HG02973 (cell line): Measurements from ENCODE around the gene APBA2.

ENCODE experiments used
- ATAC-seq: cut with Tn5 transposase; IDR thresholded peaks from one replicate; pipeline ENCODE4 v1.9.1; 2021; ENCODE audit warnings: moderate library complexity; ENCODE audit not compliant: unreplicated experiment

Gene APBA2

DNA sequence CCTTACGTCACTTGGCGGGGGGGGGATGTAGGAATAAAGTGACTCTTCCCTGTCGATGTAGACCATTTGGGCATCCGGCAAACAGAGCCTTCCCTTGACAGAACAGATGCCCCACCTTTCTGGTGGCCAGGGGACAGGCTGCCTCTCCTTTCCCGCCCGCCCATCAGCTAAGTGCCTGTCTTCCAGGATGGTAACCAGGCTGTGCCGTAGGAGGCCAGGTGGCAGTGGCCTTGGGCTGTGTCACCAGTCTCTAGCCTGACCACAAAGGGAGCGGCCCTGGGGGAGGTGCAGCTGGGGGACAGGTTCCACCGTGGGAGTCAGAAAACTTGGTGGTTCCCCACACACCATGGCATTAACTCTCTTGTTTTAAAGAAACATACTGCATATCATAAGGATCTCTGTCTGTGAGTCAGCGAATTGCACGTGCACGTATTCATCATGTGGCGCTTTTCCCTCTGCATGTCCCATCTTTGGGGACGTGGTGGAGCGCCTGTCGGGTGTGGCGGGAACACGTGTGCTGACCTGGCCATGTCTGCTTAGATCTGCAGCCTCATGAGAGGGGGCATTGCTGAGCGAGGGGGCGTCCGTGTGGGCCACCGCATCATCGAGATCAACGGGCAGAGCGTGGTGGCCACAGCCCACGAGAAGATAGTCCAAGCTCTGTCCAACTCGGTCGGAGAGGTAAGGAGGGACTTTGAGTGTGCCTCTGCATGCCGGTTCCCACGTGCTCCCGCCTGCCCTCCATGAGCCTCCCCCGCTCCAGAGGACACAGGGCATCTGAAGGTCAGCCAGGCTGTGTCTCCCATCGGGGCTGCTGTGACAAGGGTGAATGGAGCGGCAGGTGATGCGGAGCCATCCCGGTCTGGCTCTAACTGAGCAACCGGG lies 227.8 kb downstream of the APBA2 start:
- no peak for ATAC-seq

DNA sequence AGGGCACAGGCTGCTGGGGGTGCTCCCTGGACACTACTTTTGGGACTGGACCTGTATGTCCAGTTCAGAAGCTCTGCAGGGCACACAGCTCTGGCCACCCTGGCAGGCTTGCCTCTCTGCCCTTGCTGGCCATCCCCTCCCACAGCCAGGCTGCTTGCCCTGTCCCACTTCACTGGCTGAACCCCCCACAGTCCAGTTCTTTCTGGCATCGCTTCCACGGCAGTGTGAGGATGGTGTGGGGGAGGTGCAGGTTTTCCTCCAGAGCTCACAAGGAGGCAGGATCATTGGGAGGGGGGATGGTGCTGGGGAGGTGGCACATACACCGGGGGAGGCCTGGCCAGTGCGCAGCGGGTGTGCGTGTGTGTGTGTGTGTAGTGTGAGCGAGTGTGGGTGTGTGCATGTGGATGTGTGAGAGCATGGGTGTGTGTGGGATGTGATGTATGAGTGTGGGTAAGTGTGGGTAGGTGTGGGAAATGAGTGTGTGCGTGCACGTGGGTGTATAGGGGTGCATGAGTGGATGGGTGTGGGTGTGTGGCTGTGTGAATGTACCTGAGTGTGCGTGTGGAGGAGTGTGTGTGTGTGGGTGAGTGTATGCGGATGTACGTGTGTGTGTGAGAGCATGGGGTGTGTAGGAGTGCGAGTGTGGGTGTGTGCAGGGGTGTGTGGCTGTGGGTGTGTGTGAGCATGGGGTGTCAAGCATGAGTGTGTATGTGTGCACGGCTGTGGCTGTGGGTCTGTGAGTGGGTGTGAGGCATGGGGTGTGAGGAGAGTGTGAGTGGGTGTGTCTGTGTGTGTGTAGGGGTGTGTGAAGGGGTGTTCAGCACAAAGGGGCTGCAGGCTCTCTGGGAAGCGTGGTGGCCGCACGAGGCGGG lies 228.7 kb downstream of the APBA2 start:
- ATAC-seq, result no peak

DNA sequence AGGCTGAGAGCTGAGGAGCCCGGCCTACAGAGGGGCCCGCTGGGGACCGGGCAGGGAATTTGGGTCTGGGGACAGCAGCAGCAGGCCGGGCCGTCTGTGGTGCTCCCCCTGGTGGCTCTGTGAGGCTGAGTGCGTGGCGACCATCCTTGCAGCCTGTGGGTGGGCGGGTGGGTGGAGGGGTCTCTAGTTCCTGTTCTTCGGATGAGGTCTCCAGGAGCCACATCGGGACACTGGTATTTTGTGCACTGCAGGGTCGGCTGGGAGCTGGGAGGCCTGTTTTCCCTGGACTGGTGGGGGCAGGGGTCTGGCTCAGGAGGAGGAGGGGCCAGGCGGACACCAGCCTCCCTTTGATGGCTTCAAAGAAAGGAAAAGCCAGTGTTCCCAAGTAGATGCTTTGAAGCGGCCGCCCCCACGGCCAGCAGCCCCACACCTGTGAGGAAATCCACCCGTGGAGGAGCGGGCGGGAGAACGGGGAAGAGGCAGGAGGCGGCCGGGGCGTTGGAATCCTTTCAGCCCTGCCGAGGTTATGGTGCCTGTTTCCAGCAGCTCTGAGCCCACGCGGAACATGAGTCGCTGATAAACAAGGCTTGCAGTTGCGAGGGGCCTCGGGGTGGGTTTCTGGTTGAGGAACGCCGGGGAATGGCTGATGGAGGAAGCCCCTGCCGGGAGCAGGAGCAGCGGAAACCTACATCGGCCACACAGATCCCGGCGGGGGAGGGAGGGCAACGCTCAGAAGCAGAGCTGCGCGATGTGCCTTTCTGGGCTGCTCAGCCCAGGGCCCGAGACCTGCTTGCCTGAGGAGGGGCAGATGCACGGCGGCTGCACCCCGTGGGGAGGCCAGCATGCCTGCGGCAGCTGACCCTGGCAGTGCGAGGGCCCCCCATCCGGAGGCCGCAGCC lies 229.6 kb downstream of the APBA2 start:
- no peak for ATAC-seq

DNA sequence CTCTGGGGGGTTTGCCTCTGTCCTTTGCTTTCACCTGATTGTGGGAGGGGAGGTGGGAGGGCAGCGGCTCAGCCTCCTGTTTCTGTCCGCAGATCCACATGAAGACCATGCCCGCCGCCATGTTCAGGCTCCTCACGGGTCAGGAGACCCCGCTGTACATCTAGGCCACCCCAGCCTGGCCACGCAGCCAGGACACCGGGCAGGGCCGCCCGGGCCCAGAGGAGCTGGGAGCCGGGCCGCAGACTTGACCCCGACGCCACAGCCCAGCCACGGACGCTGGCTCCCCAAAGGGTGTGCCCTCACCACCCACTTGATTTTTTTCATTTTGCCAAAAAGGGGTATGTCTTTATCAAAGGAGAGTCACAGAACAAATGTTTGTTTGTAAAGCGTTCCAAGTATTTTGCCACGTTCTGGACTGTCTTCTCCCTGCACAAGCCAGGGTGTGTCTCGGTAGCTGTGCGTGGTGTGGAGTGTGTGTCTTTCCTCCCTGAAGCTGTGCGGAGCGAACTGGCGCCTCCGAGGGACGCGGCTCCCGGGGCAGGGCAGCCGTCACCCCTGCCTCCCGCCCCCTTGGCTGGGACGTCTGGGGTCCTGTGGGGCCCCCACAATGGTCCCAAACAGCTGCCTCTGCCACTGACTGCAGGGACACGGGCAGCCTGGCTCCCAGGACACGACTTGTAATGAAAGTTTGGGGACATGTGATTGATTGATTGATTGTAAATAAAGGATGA lies 231.4 kb downstream of the APBA2 start:
- no peak for ATAC-seq

DNA sequence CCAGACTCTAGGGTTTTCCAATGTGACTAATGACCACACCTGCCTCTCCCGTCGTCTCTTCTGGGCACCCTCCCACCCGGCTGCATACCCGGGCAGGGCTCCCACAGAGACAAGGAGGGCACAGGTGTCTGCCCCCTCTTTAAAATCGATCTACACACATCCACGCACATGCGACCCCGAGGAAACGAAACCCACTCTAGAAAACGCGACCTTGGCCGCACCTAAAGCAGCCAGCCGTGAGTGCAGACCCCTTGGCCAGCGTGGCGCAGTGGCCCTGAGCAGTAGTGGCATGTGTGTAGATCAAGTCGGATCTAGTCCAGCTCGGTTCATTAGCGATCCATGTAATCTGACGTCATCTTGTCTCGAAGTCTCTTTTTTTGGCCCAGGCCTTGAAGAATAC lies 232.0 kb downstream of the APBA2 start:
- ATAC-seq, result no peak

DNA sequence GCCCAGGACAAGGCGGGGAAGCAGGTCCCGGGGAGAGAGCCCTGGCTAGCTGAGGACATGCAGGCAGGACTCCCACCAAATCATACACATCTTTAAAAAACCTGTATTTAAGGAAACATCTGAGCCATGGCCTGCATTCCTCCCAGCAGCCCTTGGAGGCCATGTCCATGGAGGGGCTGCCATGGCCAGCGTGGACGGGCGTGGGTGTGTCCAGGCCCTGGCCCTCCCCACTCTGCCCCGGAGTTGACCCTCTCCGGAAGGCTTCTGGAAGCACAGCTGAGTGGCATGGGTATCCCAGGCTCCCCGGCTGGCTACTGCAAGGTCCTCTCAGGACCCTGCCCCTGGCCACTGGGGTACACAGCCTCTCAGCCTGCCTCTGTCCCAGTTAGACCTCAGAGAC lies 234.1 kb downstream of the APBA2 start:
- ATAC-seq, result no peak

DNA sequence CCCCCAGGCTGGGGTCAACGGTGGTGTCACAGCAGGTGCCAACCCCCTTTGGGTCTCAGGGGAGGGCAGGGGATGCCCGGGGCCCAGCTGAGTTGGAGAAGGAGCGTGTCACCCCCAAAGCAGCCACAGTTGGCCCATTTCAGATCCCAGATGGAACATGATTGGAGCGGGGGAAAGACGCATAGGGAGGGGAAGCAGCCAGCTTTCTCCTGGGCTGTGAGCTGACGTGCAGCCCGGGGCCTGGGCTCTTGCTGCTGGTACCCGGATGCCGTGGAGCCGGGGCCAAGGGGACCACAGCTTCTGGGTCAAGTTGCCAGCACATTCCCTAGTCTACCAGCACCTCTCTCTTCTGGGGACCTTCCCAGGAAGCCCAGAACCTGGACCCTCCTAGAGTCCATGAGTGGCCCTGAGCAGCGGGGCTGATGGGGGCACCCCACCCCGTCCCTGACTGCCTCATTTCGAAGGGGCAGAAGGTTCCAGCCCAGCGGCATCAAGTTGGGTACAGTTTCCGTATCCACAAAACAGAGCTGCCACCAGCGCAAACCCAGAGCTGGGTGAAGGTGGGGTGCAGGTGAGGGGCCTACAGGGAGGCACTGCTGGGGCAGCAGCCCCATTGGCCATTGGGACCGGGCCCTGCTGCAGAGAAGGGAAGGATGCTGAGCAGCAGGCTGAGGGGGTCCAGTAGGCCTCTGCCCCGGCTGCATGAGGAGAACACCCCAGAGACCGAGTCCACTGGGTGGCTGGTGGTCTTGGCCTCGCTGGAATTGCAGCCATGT lies 235.0 kb downstream of the APBA2 start:
- no peak for ATAC-seq

DNA sequence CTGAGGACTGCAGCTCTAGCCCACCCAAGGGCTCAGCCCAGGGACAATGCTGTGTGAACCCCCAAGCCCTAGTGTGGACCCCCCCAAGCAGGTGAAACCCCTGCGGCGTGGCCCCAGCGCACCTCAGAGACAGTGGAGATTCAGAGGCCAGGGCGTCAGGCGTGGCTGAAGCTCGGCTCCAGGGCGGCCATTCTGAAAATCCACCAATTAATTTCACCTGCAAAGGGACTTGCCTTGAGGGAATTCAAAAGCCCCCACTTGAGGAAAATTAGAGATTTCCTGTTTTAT lies 235.5 kb downstream of the APBA2 start:
- no peak for ATAC-seq

DNA sequence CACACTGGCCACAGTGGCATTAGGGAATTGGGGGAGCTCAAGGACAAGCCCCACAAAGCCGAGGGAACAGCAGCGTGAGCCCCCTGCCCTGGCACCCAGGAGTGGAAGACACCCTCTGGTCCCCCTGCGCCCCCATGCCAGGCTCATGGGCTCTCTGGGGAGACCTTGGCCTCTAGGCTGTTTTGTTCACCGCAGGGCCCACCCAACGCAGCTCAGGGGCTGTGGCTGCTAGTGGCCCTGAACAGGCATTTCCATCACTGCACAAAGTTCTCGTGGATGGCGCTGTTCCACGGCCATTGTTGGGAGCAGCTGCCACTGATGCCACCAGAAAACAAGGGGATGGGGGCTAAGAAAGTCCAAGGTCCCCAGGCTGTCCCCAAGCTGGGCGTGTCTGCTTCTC lies 236.1 kb downstream of the APBA2 start:
- ATAC-seq, result no peak

DNA sequence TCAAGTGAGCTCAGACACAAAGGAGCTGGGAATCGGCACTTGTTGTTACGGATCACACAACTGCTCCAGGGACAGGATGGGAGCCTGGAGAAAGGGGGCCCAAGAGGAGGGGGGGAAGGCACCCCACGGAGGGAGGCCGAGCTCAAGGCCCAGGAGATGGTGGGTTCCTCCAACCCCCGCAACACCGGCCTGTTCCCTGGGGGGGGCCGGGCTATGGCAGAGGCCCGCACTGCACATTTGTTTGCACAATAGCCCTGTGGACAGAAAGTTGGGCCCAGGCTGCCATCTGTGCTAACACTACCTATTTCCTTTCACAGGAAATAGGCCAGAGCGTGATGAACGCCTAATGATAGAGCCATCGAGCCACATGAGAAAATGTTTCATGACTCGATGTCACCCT lies 236.7 kb downstream of the APBA2 start:
- no peak for ATAC-seq

DNA sequence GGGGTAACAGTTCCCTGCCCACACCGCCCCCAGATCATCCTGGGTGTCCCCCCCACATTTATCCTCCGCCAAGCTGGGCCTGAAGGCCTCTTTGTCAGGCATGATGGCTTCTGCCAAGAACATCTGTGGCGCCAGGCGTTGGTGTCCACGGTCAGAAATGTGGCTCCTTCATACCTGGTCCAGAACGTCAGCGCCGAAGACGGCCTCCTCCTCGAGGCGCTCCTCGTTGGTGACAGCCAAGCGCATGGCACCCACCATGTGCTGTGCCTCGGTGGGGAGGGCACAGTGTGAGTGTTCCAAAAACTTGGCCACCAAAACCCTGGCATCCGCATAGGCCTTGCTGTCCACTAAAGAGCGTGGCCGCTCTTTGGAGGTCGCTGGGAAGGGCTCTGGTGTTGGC lies 237.4 kb downstream of the APBA2 start:
- no peak for ATAC-seq

DNA sequence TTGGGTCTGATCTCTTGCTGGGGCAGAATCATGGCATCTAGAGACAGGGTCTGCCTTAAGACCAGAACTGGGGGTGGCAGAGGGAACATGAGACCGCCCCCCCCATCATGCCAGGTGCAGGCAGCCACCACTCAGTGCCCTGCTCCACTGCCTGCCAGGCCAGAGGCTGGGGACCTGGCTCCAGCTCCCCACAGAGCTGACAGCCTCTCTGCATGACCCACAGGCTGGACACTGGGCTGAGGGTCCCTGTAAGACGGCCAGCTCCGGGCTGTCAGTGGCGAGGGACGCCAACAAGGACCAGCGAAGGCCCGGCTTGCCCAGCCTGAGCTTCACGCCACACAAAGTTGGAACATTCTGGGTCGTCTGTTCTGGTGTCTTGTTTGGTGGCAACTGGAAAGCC lies 238.2 kb downstream of the APBA2 start:
- no peak for ATAC-seq

DNA sequence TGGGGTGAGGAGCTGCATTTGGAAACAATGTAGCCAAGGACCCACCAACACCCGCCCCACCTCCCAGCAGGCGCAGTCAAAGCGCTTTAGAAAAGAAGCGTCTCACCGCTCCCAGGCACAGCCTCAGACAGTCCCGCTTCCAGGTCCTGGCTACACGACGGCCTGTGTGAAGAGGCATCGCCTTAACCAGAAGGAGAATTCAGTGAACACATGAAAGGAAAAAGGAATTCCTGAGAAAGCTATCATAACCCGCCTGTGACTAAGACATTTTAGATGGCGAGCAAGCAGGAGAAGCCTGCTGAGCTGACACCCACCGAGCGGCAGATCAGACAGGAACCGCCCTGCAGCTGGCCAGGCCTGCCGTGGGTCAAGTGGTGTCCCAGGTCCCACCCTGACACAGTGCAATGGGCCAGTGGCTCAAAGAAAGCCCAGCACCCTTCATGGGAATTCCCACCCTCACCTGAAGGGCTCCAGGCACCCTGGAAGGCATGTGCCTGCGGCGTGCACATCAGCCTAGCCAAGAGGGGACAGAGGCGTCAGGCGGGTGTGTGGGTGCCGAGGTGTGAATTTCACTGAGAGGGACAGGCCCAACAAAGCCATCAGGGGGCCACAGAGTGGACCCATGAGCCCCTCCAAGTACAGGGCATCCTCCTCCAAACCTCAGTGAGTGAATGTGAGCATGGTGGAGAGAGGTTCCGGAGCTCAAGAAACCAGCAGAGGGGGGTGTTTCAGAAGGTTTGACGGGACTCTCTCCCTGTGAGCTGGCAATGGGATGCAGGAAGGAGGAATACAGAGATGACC lies 239.0 kb downstream of the APBA2 start:
- ATAC-seq, result no peak

DNA sequence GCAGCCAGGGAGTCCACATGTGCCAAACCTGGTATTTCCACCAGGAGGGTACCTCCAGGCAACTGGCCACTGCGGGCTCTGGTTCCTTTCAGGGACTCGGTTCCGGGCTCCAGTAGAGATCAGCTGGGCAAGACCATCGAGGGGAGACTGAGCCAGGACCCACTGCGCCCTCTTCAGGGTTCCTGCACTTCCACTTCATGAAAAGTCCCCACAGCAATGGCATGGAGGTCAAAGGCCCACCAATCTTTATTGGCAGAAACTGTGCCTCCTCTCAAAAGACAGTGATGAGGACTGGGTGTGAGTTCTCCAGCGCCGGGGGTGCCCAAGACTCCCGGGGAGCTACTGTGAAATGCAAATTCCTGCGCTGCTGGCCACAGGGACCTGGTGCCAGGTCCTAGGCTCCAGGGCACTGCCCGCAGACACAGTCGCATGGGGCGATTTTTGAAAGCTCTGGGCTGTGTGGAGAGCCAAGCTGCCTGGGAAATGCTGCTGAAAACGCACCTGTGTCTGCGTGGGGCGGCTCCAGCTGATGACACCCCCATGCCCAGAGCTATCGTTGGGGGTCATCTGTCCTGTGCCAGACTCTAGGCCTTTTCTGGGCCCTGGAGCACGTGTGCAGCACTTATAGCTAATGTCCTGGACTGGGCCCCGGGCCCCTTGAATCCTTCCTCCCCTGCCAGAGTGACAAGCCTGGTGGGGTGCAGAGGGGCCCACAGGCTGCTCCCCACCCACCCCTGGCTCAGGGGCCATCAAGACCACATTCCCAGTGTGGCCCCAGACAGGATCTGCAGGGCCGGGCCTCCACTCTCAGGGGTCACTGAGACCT lies 239.8 kb downstream of the APBA2 start:
- no peak for ATAC-seq

DNA sequence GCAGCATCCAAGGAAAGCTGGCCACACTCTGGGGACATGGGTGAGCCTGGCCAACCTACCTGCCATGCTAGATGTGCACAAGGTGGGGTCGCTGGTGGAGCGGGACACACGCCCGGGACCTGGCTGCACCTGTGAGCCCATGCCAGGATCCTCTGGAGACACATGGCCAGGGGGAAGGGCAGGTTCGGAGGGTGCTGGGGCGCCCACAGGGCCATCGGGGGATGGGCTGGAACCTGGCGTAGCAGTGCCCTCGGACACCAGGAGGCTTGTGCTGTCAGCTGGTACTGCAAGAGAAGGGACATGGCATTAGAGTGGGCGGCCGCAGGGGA lies 240.4 kb downstream of the APBA2 start:
- ATAC-seq, result no peak

DNA sequence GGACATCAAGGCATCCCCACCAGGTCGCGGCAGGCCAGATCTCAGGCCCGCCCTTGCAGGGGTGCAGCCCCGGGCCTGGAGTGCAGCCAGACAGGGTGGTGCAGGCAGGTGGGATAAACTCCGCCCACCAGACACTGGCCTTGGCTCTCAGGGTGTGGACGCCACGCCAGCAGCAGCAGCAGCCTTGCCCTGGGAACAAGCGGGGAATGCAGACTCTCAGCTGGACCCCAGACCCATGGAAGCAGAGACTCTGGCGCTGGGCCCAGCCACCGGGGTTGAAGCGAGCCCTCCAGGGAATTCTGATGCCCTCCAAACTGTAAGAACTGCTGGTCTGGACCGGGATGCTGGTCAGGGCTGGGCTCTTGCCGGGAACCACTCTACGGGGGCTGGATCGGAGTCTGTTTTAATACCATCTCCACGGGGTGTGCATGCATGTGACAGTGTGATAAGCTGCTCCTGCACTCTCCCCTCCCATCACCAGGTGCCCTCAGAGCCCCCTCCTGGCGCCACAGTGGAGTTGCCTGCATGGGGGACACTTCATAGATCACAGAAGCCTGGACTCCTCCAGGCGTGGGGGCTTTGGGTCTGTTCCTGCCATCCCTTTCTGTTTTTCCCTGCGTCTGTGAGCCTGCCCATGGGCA lies 241.2 kb downstream of the APBA2 start:
- no peak for ATAC-seq

DNA sequence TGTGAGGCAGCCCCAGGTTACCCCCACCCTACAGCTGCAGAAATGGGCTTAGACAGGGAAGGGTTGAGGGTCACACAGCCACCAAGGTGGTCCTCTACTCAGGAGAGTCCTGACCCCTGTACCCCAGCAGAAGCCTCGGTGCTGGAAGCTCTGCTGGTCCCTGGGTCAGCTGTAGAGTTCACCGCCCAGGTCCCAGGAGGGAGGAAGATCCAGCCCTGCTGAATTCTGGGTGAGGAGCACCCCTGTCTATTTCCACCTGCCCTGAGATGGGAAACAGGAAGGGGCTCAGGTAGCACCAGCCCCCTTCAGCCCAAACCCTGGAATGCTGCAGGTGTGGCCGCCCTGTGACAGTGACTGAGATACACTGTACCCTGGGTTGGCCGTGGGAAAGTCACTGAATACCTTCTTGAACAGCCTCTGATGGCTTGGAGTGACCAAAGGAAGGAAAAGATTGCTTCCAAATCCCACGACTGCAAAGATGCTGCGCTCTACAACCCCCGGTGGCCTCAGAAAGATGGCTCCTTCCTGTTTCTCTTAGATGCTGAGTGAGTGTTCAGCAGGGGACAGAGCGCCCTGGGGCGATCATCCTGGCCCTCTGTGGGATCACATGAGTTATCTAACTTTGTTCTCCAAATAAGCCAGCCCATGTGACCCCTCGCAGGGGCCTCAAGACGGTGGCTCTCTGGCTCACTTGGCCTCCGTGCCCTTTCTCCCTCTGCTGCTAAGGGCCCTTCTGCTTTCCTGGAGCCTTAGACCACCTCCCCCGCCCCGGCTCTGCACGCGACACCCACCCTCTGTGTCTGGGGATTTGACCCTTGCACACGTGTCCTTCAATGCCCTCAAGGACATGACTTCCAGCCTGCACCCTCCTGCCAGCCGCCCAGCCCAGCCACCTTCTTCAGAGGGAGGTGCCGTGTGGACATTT lies 242.0 kb downstream of the APBA2 start:
- no peak for ATAC-seq
